Pancreas (tissue), 10 donors: Measurements from ENCODE around the gene ITPR1. TPM values are rescaled to one million over a fixed set of nuclear protein-coding genes. Genes with fewer than 3 reads are reported as not detected.

ENCODE experiments used
- ATAC-seq, 4 donors: fragments of 200-7000 bp; cut with Tn5 transposase; one replicate each; pipeline versions ENCODE4 v1.8.0 to v1.9.1; 2020; ENCODE audit warnings: mild to moderate bottlenecking in 4 of 4, moderate library complexity in 4 of 4
- DNase-seq, 6 donors: peaks; one replicate each; pipeline ENCODE4 v3.0.0-alpha.2; 2020
- FAIRE-seq: peaks from 2 replicates; lab custom pipeline; 2012; peaks lifted over from hg19 to GRCh38; lab: Jason Lieb, UNC
- H3K27ac ChIP-seq, 4 donors: fragments of 200-600 bp; sonication (generic); 1 replicate in 3 of 4; 2 replicates in 1 of 4; pipeline versions ENCODE4 v1.5.0 to v1.8.0; 2020
- H3K27me3 ChIP-seq, 4 donors: fragments of 200-600 bp; one replicate each; pipeline ENCODE4 v1.8.0; 2021
- H3K36me3 ChIP-seq, 3 donors: fragments of 200-600 bp; sonication (generic) in 1 of 3; one replicate each; pipeline versions ENCODE4 v1.5.0 to v1.8.0; 2020 to 2021
- H3K4me1 ChIP-seq, 3 donors: fragments of 200-600 bp; one replicate each; pipeline ENCODE4 v1.8.0; 2021
- H3K4me3 ChIP-seq, 4 donors: fragments of 200-600 bp; sonication (generic) in 2 of 4; one replicate each; pipeline versions ENCODE4 v1.5.0 to v1.8.0; 2020 to 2021
- H3K9me3 ChIP-seq, 4 donors: fragments of 200-600 bp; one replicate each; pipeline ENCODE4 v1.8.0; 2021
- WGBS, 2 donors: extraction: QIAGEN DNeasy Blood & Tissue Kit; methylation state at CpG; one replicate each; pipeline ENCODE4 v1.1.7; 2013; 5-methylcytosine and 5-hydroxymethylcytosine counted together
- intact Hi-C, 3 donors: fragments of 100-400 bp; cut with DNase I; formaldehyde crosslinking; loops; one replicate each; pipeline versions ENCODE4 v1.11.1 to v1.14.2; 2022
- polyA plus RNA-seq, 2 donors: library from polyadenylated mRNA; stranded (reverse); fragments of 200-250 nt; gene quantifications; one replicate each; pipeline ENCODE4 v1.2.3, GENCODE V29; 2013
- total RNA-seq, 6 donors: library from RNA; stranded (reverse); fragmentation: NEBNext Ultra II Directional in 4 of 6; extraction: Animal tissue kit (Norgen Biotek cat#: 25700) in 4 of 6; gene quantifications; one replicate each; pipeline versions ENCODE4 v1.2.1 to v1.2.4, GENCODE V29; 2021 to 2023
- TF ChIP-seq, protein P1 (sequence below), 4 donors: fragments of 200-600 bp; sonication (generic) in 3 of 4; IDR thresholded peaks; one replicate each; pipeline versions ENCODE4 v1.5.0 to v1.8.0; 2021; ENCODE audit warnings: antibody characterized with exemption in 4 of 4
- donor health status: healthy with polysubstance abuse.
- donor health status: DM: no; HTN: no; CAD: no; lungs with moderate emphysema.
- donor health status: DM: no; HTN: no; CAD: no.
- donor health status: control.
- donor health status: control.
- donor health status: Bipolar disorder and iron deficiency.
- donor health status: DM: yes; HTN: yes; CAD: no.
- donor health status: DM: no; HTN: no; CAD: no.
- donor health status: DM: no; HTN: no; CAD: no.
- donor health status: DM: yes; HTN: yes; CAD: no.

Gene ITPR1
- total and polyA plus RNA-seq, 8 donors: 4.5 to 19.1 (median 10.1) TPM

DNA sequence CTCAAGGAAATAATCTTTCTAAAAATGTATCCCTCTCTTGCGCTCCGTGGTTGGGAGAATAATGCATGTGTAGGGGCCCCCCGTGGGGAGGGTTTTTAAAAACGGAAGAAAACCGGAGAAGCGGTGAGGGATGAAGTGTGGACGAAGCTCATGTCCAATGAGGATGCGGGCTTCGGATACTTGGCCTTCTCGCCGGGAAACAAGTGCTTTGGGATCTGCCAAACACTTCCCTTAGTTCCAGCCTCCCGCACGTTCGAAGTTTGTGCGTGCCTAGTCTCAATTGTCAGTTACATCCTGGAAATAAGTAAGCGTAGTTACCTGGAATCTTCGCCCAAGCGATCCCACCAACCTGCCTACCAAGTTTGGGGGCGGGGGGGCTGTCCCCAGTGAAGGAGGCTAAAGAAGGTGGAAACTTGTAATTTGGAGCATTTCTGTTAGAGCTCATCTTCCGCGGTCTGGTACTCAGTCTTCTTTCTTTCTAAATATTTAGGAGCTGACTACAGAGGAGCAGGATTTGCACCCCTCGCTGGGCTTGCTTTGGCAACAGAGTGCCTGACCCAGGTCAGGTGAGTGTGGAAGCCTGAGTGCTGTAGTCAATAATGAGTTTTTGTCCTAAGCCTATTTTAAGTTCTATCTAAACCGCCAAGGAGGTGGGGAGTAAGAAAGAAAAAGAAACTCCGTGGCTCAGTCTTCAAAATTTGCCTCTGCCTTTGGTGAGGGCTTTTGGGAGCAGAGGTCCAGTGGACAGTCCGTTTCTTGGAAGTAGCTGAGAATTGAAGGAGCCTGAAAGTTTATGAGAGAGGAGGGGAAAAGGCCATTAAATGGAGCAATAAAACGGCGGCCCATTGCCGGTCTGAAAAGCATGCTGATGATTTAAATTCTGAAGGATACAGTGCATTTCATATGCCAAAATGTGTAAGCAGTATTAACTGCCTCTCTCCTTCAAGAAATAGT, 1.1 kb downstream of the ITPR1 start:
- WGBS, 2 donors: 22 to 25% methylated on average over 28 of the region's 28 CpGs
- no peaks in the 10 kb centered on the region for H3K36me3 ChIP-seq
- H3K27ac ChIP-seq: no peak overlapping the region

DNA sequence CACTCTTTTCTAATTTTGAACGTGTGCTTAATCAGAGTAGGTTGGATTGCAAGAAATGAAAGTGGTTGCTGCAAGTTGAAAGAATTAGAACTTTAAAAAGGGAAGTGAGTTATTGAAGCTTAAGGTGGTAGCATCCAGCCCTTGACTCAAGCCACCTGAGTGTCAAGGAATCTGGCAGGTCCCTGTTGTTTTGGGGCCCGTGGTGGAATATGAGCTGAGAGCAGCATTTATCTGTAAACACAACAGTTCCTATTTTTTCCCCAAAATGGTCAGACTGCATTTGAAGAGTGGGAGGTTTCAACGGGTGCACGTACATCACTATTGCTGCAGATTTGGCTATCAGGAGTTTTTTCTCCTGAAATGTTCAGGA, 1.7 kb downstream of the ITPR1 start:
- no peaks in the 10 kb centered on the region for H3K36me3 ChIP-seq
- FAIRE-seq: no peak
- ATAC-seq: no peak
- intact Hi-C loops: no loop called here
- TF ChIP-seq, protein P1, sequence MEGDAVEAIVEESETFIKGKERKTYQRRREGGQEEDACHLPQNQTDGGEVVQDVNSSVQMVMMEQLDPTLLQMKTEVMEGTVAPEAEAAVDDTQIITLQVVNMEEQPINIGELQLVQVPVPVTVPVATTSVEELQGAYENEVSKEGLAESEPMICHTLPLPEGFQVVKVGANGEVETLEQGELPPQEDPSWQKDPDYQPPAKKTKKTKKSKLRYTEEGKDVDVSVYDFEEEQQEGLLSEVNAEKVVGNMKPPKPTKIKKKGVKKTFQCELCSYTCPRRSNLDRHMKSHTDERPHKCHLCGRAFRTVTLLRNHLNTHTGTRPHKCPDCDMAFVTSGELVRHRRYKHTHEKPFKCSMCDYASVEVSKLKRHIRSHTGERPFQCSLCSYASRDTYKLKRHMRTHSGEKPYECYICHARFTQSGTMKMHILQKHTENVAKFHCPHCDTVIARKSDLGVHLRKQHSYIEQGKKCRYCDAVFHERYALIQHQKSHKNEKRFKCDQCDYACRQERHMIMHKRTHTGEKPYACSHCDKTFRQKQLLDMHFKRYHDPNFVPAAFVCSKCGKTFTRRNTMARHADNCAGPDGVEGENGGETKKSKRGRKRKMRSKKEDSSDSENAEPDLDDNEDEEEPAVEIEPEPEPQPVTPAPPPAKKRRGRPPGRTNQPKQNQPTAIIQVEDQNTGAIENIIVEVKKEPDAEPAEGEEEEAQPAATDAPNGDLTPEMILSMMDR (IDR thresholded peaks at IDR 0.05): no peak
- no peak overlapping the region for H3K27ac ChIP-seq
- DNase-seq: no peak
- WGBS, 2 donors: 49 to 62% methylated on average over 4 of the region's 4 CpGs
- H3K9me3 ChIP-seq: no peaks in the 10 kb centered on the region
- peaks cover 0 to 5% (median 0%) of the 10 kb centered on the region in 3 donors for H3K4me1 ChIP-seq
- peak overlapping the region in 2 of 4 donors; percentile 71 to 89 for H3K4me3 ChIP-seq
- no peaks in the 10 kb centered on the region for H3K27me3 ChIP-seq

More for the DNA sequence above, 1.1 kb downstream of the ITPR1 start:
- intact Hi-C loops: no loop called here
- peak overlapping the region; percentile 58 to 89 (median 76) for H3K4me3 ChIP-seq
- FAIRE-seq (no peak), DNase-seq (peak in 1 of 6 donors; percentile 21), ATAC-seq (peak in 2 of 4 donors; percentile 0 to 1)
- peaks cover 0 to 5% (median 0%) of the 10 kb centered on the region in 3 donors for H3K4me1 ChIP-seq
- TF ChIP-seq, protein P1 (IDR thresholded peaks at IDR 0.05): no peak
- no peaks in the 10 kb centered on the region for H3K27me3 ChIP-seq
- no peaks in the 10 kb centered on the region for H3K9me3 ChIP-seq

DNA sequence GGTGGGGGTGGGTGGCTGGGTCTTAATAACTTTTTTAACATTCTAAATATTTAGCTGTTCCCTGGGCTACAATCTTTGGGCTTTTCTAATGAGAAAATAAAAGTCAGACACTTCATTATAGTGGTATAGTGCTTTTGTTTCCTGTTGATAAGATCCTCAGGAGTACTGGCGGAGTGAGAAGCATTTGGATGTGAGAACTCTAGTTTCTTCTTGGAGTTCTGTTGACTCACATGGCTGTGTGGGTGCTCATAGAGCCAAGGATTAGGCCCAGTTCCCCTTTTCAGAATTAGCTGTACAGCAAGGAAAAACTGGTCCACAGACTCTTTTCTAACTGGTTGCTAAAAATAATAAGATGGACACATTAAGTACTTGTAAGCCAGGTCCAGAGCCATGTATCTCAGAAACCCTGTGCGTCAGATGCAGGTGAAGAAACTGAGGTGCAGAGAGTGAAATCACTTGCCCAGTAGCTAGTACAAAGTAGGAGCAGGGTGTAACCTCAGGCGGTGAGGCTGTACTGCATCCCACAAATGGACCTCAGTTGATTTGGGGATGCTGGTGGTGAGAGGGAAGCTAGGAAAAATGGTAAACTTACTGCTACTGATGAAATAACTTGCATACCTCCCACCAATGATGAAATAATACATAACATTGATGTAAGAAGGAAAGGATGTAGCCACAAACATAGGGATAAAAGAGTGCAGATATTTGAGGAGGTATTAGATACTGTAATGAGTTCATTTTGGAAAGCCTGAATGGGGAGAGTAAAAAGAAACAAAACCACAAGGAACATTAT, 2.3 kb downstream of the ITPR1 start:
- Histone ChIP-seq H3K27me3 (no peaks in the 10 kb centered on the region), H3K36me3 (no peaks in the 10 kb centered on the region), H3K27ac (no peak overlapping the region), H3K4me3 (no peak overlapping the region), H3K4me1 (peaks cover 0 to 5% (median 0%) of the 10 kb centered on the region in 3 donors), H3K9me3 (no peaks in the 10 kb centered on the region)
- FAIRE-seq (no peak), DNase-seq (no peak), ATAC-seq (no peak)
- TF ChIP-seq, protein P1 (IDR thresholded peaks at IDR 0.05): no peak
- intact Hi-C loops: no loop called here
- WGBS, 2 donors: 79 to 84% methylated on average over 3 of the region's 3 CpGs

DNA sequence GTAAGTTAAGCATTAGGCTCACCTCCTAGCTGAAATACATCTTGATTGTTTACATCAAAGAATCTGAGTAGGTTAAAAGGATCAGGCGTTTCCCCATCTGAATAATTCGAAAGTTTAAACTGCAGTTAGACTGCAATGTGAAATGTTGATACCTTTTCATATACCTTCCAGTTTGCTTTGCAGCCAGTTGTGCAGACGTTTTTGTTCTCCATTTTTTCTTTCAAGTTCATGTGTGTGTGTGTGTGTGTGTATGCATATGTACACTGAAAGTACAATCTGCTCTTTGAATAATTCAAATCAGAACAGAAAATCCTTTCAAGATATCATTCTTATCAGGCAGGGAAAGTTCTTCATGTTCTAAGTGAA, 2.9 kb downstream of the ITPR1 start:
- intact Hi-C loops: no loop called here
- no peak for FAIRE-seq

More for the DNA sequence above, 2.9 kb downstream of the ITPR1 start:
- Histone ChIP-seq H3K4me1 (peaks cover 0 to 5% (median 0%) of the 10 kb centered on the region in 3 donors), H3K27ac (no peak overlapping the region), H3K9me3 (no peaks in the 10 kb centered on the region), H3K36me3 (no peaks in the 10 kb centered on the region), H3K4me3 (no peak overlapping the region), H3K27me3 (no peaks in the 10 kb centered on the region)
- no peak for DNase-seq
- TF ChIP-seq, protein P1 (IDR thresholded peaks at IDR 0.05): no peak
- WGBS, 2 donors: 50 to 53% methylated on average over 3 of the region's 3 CpGs
- no peak for ATAC-seq
